Endodermal cell (in vitro differentiated cells): Measurements from ENCODE around the gene GBGT1. TPM values are rescaled to one million over a fixed set of nuclear protein-coding genes. Genes with fewer than 3 reads are reported as not detected.

Experiments used
- DNase-seq: peaks from one replicate; pipeline ENCODE4 v3.0.0-alpha.2; 2017
- H3K27ac ChIP-seq: 2 replicates; pipeline ENCODE4 v1.5.1; 2013; ENCODE audit warnings: mild to moderate bottlenecking, low read depth, low read length, moderate library complexity
- H3K27me3 ChIP-seq: 2 replicates; pipeline ENCODE4 v1.6.1; 2013; ENCODE audit warnings: mild to moderate bottlenecking, low read length, moderate library complexity; ENCODE audit not compliant: insufficient read depth, control insufficient read depth, poor library complexity, severe bottlenecking
- H3K36me3 ChIP-seq: 2 replicates; pipeline ENCODE4 v1.7.0; 2013; ENCODE audit warnings: mild to moderate bottlenecking, low read length, moderate library complexity; ENCODE audit not compliant: control insufficient read depth, insufficient read depth
- H3K4me1 ChIP-seq: one replicate; pipeline ENCODE4 v1.7.0; 2013; ENCODE audit warnings: low read length; ENCODE audit not compliant: control insufficient read depth, insufficient read depth
- H3K4me3 ChIP-seq: 2 replicates; pipeline ENCODE4 v1.5.1; 2013; ENCODE audit warnings: mild to moderate bottlenecking, low read length, moderate library complexity
- H3K9ac ChIP-seq: 2 replicates; pipeline ENCODE4 v1.6.1; 2013; ENCODE audit warnings: mild to moderate bottlenecking, low read length, moderate library complexity; ENCODE audit not compliant: poor library complexity, severe bottlenecking; ENCODE audit errors: extremely low read depth
- H3K9me3 ChIP-seq: 2 replicates; pipeline ENCODE4 v1.6.1; 2013; ENCODE audit warnings: mild to moderate bottlenecking, low read length, moderate library complexity; ENCODE audit not compliant: control insufficient read depth
- H3K27ac Mint-ChIP-seq: 2 replicates; pipeline ENCODE4 v1.8.0; 2020; ENCODE audit warnings: mixed read lengths
- H3K27me3 Mint-ChIP-seq: 2 replicates; pipeline ENCODE4 v1.8.0; 2021; ENCODE audit warnings: mild to moderate bottlenecking, mixed read lengths; ENCODE audit not compliant: insufficient read depth
- H3K36me3 Mint-ChIP-seq: 2 replicates; pipeline ENCODE4 v1.8.0; 2020; ENCODE audit warnings: low read depth, mixed read lengths
- H3K4me1 Mint-ChIP-seq: 2 replicates; pipeline ENCODE4 v1.8.0; 2020; ENCODE audit warnings: mixed read lengths
- H3K4me3 Mint-ChIP-seq: 2 replicates; pipeline ENCODE4 v1.8.0; 2020; ENCODE audit warnings: mild to moderate bottlenecking, moderate library complexity, mixed read lengths
- H3K9me3 Mint-ChIP-seq: 2 replicates; pipeline ENCODE4 v1.8.0; 2020; ENCODE audit warnings: mild to moderate bottlenecking, mixed read lengths
- CTCF ChIP-seq: fragments of 200-600 bp; sonication (generic); conservative IDR thresholded peaks from 2 replicates; pipeline ENCODE4 v1.5.0; 2021; ENCODE audit warnings: antibody characterized with exemption, mild to moderate bottlenecking
- WGBS, 2 experiments: methylation state at CpG; one replicate each; pipeline versions ENCODE4 v1.1.5 to v1.1.7; 2013; ENCODE audit warnings: missing lambda C conversion rate in 2 of 2, mixed read lengths in 1 of 2; ENCODE audit not compliant: insufficient coverage in 1 of 2, insufficient read length in 1 of 2; 5-methylcytosine and 5-hydroxymethylcytosine counted together
- total RNA-seq, 2 donors: library from RNA; stranded (reverse); fragmentation: NEBNext Ultra II Directional in 1 of 2; extraction: Animal tissue kit (Norgen Biotek cat#: 25700) in 1 of 2; gene quantifications; 2 replicates in 1 of 2; 3 replicates in 1 of 2; pipeline ENCODE4 v1.2.1, GENCODE V29; 2021

The GBGT1 gene
- total RNA-seq, 2 donors from 2014 or later: 28.2 to 29.1 TPM

- Mint-ChIP-seq H3K4me1 (peaks cover 12% of the 10 kb centered on the region), H3K27me3 (peaks cover 2% of the 10 kb centered on the region), H3K9me3 (no peaks in the 10 kb centered on the region), H3K4me3 (no peak overlapping the region), H3K36me3 (peaks cover 1% of the 10 kb centered on the region), H3K27ac (no peak overlapping the region)
- WGBS, 2 experiments: 79 to 93% methylated on average over 3 to 5 of the region's 5 CpGs
- Histone ChIP-seq H3K4me1 (peaks cover 15% of the 10 kb centered on the region), H3K4me3 (no peak overlapping the region), H3K9ac (no peak overlapping the region), H3K27me3 (no peaks in the 10 kb centered on the region), H3K36me3 (no peaks in the 10 kb centered on the region), H3K9me3 (no peaks in the 10 kb centered on the region), H3K27ac (no peak overlapping the region)
- no peak for TF ChIP-seq CTCF
- no peak for DNase-seq
Observed at GRCh38 chr9:133131506-133131905, 32.2 kb downstream of the GBGT1 start.

DNA sequence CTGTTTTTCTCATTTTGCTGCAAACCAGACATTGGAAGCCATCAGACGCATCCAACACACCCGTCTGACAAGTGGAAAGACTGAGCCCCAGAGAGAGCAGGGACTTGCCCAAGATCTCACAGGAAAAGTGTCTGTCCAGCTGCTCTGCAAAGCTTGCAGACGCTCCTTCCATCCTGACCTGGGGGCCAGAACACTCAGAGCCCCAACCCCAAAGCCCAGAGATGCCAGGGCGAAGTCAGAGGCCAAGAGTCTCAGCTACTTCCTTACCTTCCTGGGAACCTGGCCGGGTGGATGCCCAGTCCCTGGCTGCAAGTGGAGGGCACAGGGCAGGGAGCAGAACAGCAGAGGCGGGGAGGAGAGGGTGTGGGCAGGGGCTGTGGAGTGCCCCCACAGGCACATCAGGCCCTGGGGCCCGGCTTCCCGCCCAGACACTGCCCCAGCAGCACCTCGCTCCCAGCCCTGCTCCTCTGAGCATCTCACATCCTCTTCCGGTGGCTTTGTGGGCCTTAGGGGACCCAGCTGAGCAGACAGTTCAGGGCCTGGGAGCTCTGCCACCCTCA is 32.9 kb downstream of the GBGT1 start:
- Mint-ChIP-seq H3K36me3 (peaks cover 1% of the 10 kb centered on the region), H3K4me3 (no peak overlapping the region), H3K27me3 (peaks cover 4% of the 10 kb centered on the region), H3K4me1 (peaks cover 12% of the 10 kb centered on the region), H3K9me3 (no peaks in the 10 kb centered on the region), H3K27ac (no peak overlapping the region)
- no peak for DNase-seq
- TF ChIP-seq CTCF: no peak
- H3K27ac ChIP-seq: no peak overlapping the region
- no peak overlapping the region for H3K9ac ChIP-seq
- H3K4me1 ChIP-seq: peaks cover 15% of the 10 kb centered on the region
- H3K27me3 ChIP-seq: no peaks in the 10 kb centered on the region
- H3K36me3 ChIP-seq: no peaks in the 10 kb centered on the region
- 83 to 92% methylated on average over 4 to 10 of the region's 10 CpGs for WGBS, 2 experiments
- H3K9me3 ChIP-seq: no peaks in the 10 kb centered on the region
- no peak overlapping the region for H3K4me3 ChIP-seq

GRCh38 chr9:133129001-133129795 is 34.5 kb downstream of the GBGT1 start:
- H3K4me1 ChIP-seq: peaks cover 13% of the 10 kb centered on the region
- no peaks in the 10 kb centered on the region for H3K36me3 ChIP-seq
- Mint-ChIP-seq H3K27me3 (peaks cover 12% of the 10 kb centered on the region), H3K4me1 (peaks cover 8% of the 10 kb centered on the region), H3K27ac (no peak overlapping the region), H3K9me3 (no peaks in the 10 kb centered on the region), H3K4me3 (no peak overlapping the region), H3K36me3 (peaks cover 3% of the 10 kb centered on the region)
- H3K27me3 ChIP-seq: no peaks in the 10 kb centered on the region
- no peak overlapping the region for H3K4me3 ChIP-seq
- 93 to 96% methylated on average over 23 to 29 of the region's 29 CpGs for WGBS, 2 experiments
- no peak overlapping the region for H3K9ac ChIP-seq
- no peak for TF ChIP-seq CTCF
- H3K9me3 ChIP-seq: no peaks in the 10 kb centered on the region
- DNase-seq: no peak
- no peak overlapping the region for H3K27ac ChIP-seq
